SK-MEL-5 (cell line): ENCODE data around the gene MSLN. TPM values are rescaled to one million over a fixed set of nuclear protein-coding genes. Genes with fewer than 3 reads are reported as not detected.
"Not testable (repeated sequence)": the region's sequence is repeated elsewhere in the genome, so short reads cannot be mapped to it uniquely, and the experiment has no call there.

Experiments used
- DNase-seq: peaks from one replicate; pipeline ENCODE4 v3.0.0-alpha.2; 2016; ENCODE audit warnings: low read depth, low spot score
- in situ Hi-C: cut with HindIII; loops from 2 replicates; pipeline ENCODE4 v1.10.0; 2016; ENCODE audit warnings: low sequenced_read_pairs, high pct_unique_total_duplicates, low pct_unique_long_range_greater_than_20kb
- total RNA-seq: library from RNA; depleted of rRNA; stranded (reverse); fragments of >200 nt; shearing (Covaris generic); gene quantifications from 2 replicates; pipeline ENCODE4 v1.2.3, GENCODE V29; 2014

The MSLN gene
- total RNA-seq, 1 experiment from 2014 or later, result not detected

GRCh38 chr16:764848-765487, 4.4 kb downstream of the MSLN start:
- DNase-seq, result no peak
- in situ Hi-C loops, result no loop called here

GRCh38 chr16:765488-765865, 4.9 kb downstream of the MSLN start:
- DNase-seq, result no peak
- in situ Hi-C loops, result no loop called here

- DNase-seq, result no peak
- in situ Hi-C loops, result no loop called here
Measured at GRCh38 chr16:766008-766819, 5.7 kb downstream of the MSLN start.

- DNase-seq, result no peak
- in situ Hi-C loops, result no loop called here
Measured at GRCh38 chr16:766820-767640, 6.5 kb downstream of the MSLN start.

- DNase-seq, result no peak
- in situ Hi-C loops, result no loop called here
Measured at GRCh38 chr16:767743-768235, 7.3 kb downstream of the MSLN start.

GRCh38 chr16:768428-768827, 7.9 kb downstream of the MSLN start:
- DNase-seq, result no peak
- in situ Hi-C loops, result no loop called here

GRCh38 chr16:769184-769784, 8.8 kb downstream of the MSLN start:
- DNase-seq, result no peak
- in situ Hi-C loops, result no loop called here

GRCh38 chr16:769934-770333, 9.4 kb downstream of the MSLN start:
- in situ Hi-C loops, result no loop called here

GRCh38 chr16:770411-770810, 9.9 kb downstream of the MSLN start:
- DNase-seq, result no peak
- in situ Hi-C loops, result no loop called here

More at GRCh38 chr16:769934-770333, 9.4 kb downstream of the MSLN start:
- no peak for DNase-seq

GRCh38 chr16:772959-773358, 12.4 kb downstream of the MSLN start:
- in situ Hi-C loops, result no loop called here

GRCh38 chr16:774086-775001, 13.8 kb downstream of the MSLN start:
- in situ Hi-C loops, result no loop called here
- DNase-seq, result no peak

More at GRCh38 chr16:772959-773358, 12.4 kb downstream of the MSLN start:
- no peak for DNase-seq

GRCh38 chr16:775236-775796, 14.8 kb downstream of the MSLN start:
- no peak for DNase-seq
- in situ Hi-C loops, result no loop called here

- in situ Hi-C loops, DNase-seq: not testable (repeated sequence)
Measured at GRCh38 chr16:776298-776697, 15.8 kb downstream of the MSLN start.

- no peak for DNase-seq
- in situ Hi-C loops, result no loop called here
Measured at GRCh38 chr16:776824-777223, 16.3 kb downstream of the MSLN start.

- no peak for DNase-seq
- in situ Hi-C loops, result no loop called here
Measured at GRCh38 chr16:777826-778225, 17.3 kb downstream of the MSLN start.

GRCh38 chr16:778447-778846, 17.9 kb downstream of the MSLN start:
- DNase-seq, result no peak
- in situ Hi-C loops, result no loop called here
